Stimulated activated naive CD4-positive, alpha-beta T cell (primary cell): Measurements from ENCODE around the gene IFT43.
"Not testable (repeated sequence)": the region's sequence is repeated elsewhere in the genome, so short reads cannot be mapped to it uniquely, and the experiment has no call there.

Experiments
- DNase-seq, 6 experiments: peaks; one replicate each; lab custom pipeline; 2025; lab: John Stamatoyannopoulos, UW

The IFT43 gene

DNA sequence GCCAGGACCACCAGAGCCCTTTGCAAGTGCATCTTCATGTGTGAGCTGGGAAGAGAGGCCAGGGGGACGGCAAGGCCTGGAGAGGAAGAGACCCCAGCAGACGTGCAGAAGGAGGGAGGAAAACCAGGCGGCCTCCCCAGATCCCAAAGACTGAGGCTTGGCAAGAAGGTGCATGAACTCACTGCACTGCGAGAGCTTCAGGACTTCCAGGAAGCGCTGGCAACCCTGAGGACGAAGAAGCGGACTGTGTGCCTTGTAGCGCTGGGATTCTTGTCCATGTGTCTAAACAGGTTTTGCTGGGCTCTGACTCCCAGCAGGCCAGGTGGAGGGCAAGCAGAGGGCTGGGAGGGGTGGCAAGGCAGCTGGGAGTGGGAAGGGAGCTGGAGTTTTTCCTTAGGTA lies 4.7 kb upstream of the IFT43 start:
- DNase-seq: no peak

DNA sequence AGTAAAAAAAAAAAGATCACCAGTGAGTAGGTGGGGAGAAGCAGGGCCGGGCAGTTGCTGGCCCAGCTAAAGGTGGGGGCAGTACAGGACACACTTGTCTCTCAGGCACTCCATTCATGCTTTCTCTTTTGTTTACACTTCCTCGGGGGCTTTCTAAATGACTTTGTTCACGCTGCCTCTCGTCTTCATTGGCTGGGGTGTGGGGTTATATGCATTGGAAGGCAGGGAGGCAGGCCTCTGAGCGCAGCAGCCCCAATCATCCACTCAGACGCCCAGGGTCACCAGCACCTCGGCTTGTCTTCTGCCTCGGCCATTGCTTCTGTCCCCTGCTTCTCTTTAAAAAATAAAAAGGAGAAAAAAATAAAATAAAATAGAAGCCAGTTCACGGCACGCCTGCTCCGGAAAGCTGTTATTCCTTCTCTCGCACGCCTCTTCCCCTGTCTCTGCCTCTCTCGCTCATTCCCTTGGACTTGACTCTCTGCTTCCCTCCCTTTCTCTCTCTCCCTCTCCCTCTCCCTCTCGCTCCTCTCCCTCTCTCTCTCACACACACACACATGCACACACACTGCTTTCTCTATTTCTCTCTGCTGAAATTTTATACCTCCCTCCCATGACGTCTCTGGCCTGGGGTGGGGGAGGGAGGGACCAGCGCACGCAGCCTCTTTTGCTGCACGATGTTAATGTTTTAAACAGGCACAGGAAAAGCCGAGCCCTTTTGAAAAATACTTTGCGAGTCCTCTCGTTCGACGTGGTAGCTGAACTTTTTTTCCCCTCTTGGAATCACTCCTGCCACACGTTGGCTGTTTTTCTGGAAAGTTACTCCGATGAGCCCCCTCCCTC lies 3.9 kb upstream of the IFT43 start, which contains the start of gene TGFB3:
Gene TGFB3 (minus strand): TSS at position 570 of the 840 bp plus-strand sequence. CDS start 1,102 bp downstream, outside the sequence.
- peak; percentile 46 to 81 (median 68) for DNase-seq

GRCh38 chr14:75982266-75983018 lies 3.1 kb upstream of the IFT43 start:
- DNase-seq: peak; percentile 52 to 87 (median 72)

- DNase-seq: no peak
Measured at GRCh38 chr14:75983019-75983358, 2.6 kb upstream of the IFT43 start.

- DNase-seq: no peak
Measured at GRCh38 chr14:75984674-75985073, 889 bp upstream of the IFT43 start.

GRCh38 chr14:75986439-75986765 lies 839 bp downstream of the IFT43 start:
- DNase-seq: no peak

DNA sequence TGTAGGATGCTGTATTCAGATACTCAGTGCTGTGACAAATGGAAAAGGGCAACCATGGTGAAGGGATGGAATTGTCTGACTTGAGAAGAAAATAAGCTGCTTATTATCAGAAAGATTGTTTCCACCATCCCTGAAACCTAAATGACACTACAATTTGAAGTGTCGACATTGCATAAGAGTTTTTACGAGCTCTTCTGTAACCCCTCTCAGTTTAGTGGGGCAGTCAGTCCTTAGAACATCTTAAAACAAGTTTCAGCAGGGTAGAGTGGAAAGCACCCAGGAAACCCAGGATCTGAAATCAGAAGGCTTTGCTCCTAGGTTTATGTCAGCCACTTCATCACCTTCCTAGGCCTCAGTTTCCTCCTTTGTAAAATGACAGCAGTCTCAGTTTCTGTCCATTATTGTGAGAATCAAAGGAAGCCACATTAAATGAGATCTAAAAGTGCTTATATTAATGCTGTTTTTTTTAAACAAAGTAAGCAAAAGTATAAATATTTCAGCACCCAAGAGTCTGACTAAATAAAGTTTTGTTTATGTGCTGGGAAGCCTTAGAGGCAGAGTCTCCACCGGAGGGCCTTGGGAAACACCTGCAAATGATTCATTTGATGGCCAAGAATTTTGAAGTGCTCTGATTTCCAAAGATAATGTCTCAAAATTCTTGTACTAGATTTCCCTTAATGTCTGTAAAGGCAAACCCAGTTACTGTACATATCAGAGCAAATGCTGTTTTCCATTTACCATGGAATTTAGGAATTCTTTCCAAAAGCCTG lies 1.8 kb downstream of the IFT43 start:
- no peak for DNase-seq

GRCh38 chr14:75989134-75989533 lies 3.6 kb downstream of the IFT43 start:
- DNase-seq: no peak

GRCh38 chr14:75990297-75990696 lies 4.7 kb downstream of the IFT43 start:
- no peak for DNase-seq

DNA sequence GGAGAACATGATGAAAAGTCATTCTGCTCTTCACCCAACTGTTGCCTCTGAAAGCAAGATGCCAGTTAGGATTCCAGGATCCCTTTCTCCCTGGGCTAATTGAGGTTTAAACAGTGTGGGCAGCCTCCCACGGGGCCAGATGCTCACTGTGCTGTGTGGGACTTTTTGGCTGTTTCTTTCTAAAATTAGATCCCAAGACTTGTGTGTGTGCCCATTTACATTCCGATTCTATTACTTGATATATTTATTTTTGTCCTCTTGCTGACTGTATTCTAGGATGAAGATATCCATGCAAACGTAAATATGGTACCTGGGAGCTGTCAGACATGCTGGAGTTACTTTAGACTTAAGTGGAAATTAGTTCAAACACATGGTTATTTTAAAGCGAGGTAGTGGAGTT lies 6.2 kb downstream of the IFT43 start:
- no peak for DNase-seq

- DNase-seq: no peak
Measured at GRCh38 chr14:75993567-75994041, 8.0 kb downstream of the IFT43 start.

DNA sequence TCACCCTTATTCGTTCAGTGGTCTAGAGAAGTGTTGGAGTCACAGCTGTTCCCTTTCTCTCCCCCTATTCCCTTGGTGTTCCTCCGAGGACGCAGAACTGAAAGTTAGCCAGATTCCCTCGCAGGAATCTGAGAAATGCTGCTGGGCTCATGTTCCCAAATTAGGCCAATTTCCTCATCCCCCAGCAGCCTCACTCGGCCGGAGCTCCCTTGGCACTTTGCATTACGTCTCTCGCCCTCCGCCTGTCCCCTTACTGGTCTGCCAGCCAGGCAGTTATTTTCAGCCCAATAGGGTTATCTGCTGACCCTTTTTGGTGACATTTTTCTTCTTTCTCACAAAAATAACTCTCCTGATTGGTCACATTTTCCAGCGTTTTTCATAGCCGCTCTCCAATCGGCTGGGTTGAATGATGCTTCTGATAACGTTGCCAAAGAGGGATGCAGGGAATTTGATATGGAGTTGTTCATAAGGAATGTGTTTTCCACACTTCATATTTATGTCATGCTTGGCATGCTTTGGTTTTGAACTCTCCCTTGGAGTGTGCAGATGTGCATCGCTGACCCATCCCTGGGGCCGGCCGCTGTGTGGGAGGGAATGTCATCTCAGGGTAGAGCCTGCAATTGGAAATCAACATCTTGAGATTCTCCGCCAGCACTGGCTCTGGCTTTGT lies 9.9 kb downstream of the IFT43 start:
- no peak for DNase-seq

- DNase-seq: no peak
Measured at GRCh38 chr14:75996488-75996887, 10.9 kb downstream of the IFT43 start.

DNA sequence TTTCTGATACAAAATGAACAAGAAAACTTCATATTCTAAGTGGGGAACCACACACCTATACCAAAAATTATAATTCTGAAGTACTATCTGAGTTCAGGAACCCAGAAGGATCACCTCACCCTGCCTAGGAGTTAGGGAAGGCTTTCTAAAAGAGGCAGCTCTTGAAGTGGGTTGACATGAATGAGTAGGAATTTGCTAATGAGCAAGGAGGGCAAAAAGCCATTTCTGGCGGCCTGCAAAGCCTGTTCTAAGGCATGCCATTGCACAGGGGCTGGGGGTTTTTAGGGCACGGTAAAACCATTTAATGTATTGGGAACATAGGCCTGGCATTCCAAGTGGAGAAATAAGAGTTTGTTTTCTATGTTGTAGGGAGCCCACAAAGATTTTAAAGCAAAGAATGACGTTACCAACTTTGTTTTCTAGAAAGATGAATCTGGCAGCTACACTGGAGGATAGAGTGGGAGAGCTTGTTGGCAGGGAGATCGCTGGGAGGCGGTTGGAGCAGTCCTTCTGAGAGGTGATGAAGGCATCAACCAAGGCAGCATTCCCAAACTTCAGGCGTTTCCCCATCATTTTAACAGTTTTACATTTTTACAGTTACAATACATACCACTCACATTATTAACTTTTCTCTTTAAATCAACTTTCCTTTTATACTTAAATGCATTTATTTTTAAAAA lies 14.1 kb downstream of the IFT43 start:
- no peak for DNase-seq

DNA sequence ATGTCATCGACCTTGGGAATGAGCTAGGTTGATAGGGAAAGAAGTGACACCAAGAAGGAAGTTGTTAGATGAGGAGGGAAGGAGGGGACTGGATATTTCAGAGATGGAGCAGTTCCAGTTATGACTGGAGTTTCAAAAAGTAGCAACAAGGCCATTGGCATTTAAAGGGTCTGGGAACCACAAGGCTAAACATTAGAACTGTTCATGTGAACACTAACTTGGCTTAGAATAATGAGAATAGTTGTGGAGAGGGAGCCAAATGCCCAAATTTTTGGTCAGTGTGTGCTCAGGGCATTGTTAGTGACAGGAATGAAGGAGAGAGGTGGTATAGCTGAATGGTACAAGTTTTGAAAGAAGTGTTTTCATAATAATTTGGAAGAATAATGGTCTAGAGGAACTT lies 16.8 kb downstream of the IFT43 start:
- DNase-seq: no peak

DNA sequence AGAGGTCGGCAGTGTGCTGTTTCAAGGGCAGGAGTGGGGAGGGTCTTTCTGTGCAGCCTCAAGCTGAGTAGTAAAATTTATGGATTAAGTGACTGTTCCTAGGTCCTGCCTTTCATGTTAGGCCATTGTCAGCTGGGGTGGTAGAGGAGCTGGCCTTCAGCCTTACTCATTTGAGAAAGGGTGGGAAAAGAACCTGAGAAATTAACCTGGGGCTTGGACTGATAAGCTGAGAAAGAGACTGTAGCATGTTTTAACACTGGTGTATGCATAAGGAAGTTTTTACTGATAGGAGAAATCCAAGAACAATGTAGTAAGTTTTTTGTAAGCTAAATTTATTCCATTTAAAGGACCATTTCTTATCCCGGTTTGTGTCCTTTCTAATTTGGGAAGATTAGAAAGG lies 20.7 kb downstream of the IFT43 start:
- no peak for DNase-seq

GRCh38 chr14:76007379-76007778 lies 21.8 kb downstream of the IFT43 start:
- no peak for DNase-seq

- no peak for DNase-seq
Measured at GRCh38 chr14:76007852-76008251, 22.3 kb downstream of the IFT43 start.

DNA sequence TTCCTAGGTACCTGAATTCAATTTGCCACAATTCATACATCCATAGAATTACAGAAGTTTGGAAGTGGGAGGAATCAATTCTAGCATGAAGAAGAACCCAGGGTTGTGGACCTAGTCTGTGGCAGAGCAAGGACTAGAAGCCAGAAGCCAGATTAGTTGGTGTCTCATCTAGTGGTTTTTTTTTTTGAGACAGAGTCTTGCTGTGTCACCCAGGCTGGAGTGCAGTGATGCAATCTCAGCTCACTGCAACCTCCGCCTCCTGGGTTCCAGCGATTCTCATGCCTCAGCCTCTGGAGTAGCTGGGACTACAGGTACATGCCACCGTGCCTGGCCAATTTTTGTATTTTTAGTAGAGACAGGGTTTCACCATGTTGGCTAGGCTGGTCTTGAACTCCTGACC lies 24.1 kb downstream of the IFT43 start:
- not testable (repeated sequence) for DNase-seq

GRCh38 chr14:76011930-76012329 lies 26.4 kb downstream of the IFT43 start:
- DNase-seq: no peak

DNA sequence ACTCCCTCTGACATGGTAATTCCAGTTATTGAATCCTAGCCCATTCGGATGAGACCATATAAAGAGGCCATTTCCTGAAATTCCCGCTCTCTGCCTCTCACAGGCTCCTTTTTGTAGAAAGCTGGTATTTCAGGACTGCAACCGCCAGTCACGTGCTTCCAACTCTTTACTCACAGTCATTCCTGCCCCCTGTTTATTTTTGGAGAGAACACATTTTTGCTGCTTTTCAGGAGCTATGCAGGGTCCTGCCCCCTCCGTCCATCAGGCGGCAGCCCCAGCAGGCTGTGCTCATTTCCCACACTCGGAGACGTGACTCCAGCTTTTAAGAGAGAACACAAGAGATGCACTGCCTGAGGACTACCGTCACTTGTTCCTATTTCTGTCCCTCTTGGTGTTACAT lies 26.8 kb downstream of the IFT43 start:
- no peak for DNase-seq
